Measurements from ENCODE around the gene EFCAB6. TPM values are rescaled to one million over a fixed set of nuclear protein-coding genes. Genes with fewer than 3 reads are reported as not detected.

Gene EFCAB6
- total and polyA plus RNA-seq, 4 donors, result 0.14 to 2.1 (median 0.53) TPM

- no peaks in the 10 kb centered on the region for H3K27me3 ChIP-seq (ENCODE audit: control insufficient read depth in 4 of 4, insufficient read depth in 4 of 4, low read length in 3 of 4)
- H3K4me1 ChIP-seq (ENCODE audit: control insufficient read depth in 4 of 4, insufficient read depth in 4 of 4, low read length in 3 of 4), result no peaks in the 10 kb centered on the region
- H3K27ac ChIP-seq (ENCODE audit: low read depth in 1 of 2, low read length in 2 of 2), result no peak overlapping the region
- WGBS, result 72% methylated on average over 2 of the region's 2 CpGs
- H3K36me3 ChIP-seq (ENCODE audit: control insufficient read depth in 4 of 4, insufficient read depth in 3 of 4, low read depth in 1 of 4, low read length in 3 of 4), result no peaks in the 10 kb centered on the region
- no peak overlapping the region for H3K4me3 ChIP-seq (ENCODE audit: low read depth in 1 of 3, low read length in 3 of 3)
- H3K9ac ChIP-seq (ENCODE audit: low read depth in 1 of 2, low read length in 2 of 2), result no peak overlapping the region
- no peak for TF ChIP-seq ATF3 (IDR thresholded peaks at IDR 0.05)
- no peak for DNase-seq (ENCODE audit: low spot score)
- H3K9me3 ChIP-seq (ENCODE audit: control insufficient read depth in 4 of 4, low read length in 3 of 4), result peaks cover 0 to 6% (median 2%) of the 10 kb centered on the region in 4 donors
These were observed 228.6 kb downstream of the EFCAB6 start for GRCh38 chr22:43583501-43583900.

GRCh38 chr22:43582394-43582793 is 229.7 kb downstream of the EFCAB6 start:
- WGBS, result 89% methylated on average over 1 of the region's 1 CpG
- no peaks in the 10 kb centered on the region for H3K27me3 ChIP-seq (ENCODE audit: control insufficient read depth in 4 of 4, insufficient read depth in 4 of 4, low read length in 3 of 4)
- TF ChIP-seq EGR1 (IDR thresholded peaks at IDR 0.05; ENCODE audit: low read depth in 2 of 2) (no peak), FOXA1 (IDR thresholded peaks at IDR 0.05) (no peak), RAD21 (IDR thresholded peaks at IDR 0.05) (no peak), ZBTB33 (IDR thresholded peaks at IDR 0.05) (no peak), HNF4A (conservative IDR thresholded peaks at IDR 0.05) (no peak), HNF4G (IDR thresholded peaks at IDR 0.05) (no peak)

GRCh38 chr22:43580271-43580750 is 231.8 kb downstream of the EFCAB6 start:
- no peak for TF ChIP-seq NR2F2 (IDR thresholded peaks at IDR 0.05)
- no peak for TF ChIP-seq HNF4A (conservative IDR thresholded peaks at IDR 0.05)
- TF ChIP-seq REST (IDR thresholded peaks at IDR 0.05), result no peak
- TF ChIP-seq TAF1 (conservative IDR thresholded peaks at IDR 0.05), result no peak
- TF ChIP-seq FOXA1 (IDR thresholded peaks at IDR 0.05), result no peak
- no peak for TF ChIP-seq ATF3 (IDR thresholded peaks at IDR 0.05)
- no peak for TF ChIP-seq RXRA (IDR thresholded peaks at IDR 0.05)
- TF ChIP-seq ZBTB33 (IDR thresholded peaks at IDR 0.05), result no peak
- TF ChIP-seq FOXA2 (IDR thresholded peaks at IDR 0.05), result no peak
- no peak for TF ChIP-seq EGR1 (IDR thresholded peaks at IDR 0.05; ENCODE audit: low read depth in 2 of 2)
- no peak for TF ChIP-seq CTCF (IDR thresholded peaks at IDR 0.05; ENCODE audit: low read depth, low read length, missing input control)
- no peak for TF ChIP-seq YY1 (IDR thresholded peaks at IDR 0.05)
- TF ChIP-seq SP1 (IDR thresholded peaks at IDR 0.05), result no peak
- TF ChIP-seq JUND (IDR thresholded peaks at IDR 0.05), result no peak
- WGBS, result 60% methylated on average over 4 of the region's 4 CpGs
- Histone ChIP-seq H3K36me3 (ENCODE audit: control insufficient read depth in 4 of 4, insufficient read depth in 3 of 4, low read depth in 1 of 4, low read length in 3 of 4) (no peaks in the 10 kb centered on the region), H3K4me3 (ENCODE audit: low read depth in 1 of 3, low read length in 3 of 3) (no peak overlapping the region), H3K27ac (ENCODE audit: low read depth in 1 of 2, low read length in 2 of 2) (no peak overlapping the region), H3K9ac (ENCODE audit: low read depth in 1 of 2, low read length in 2 of 2) (no peak overlapping the region), H3K4me1 (ENCODE audit: control insufficient read depth in 4 of 4, insufficient read depth in 4 of 4, low read length in 3 of 4) (no peaks in the 10 kb centered on the region), H3K27me3 (ENCODE audit: control insufficient read depth in 4 of 4, insufficient read depth in 4 of 4, low read length in 3 of 4) (no peaks in the 10 kb centered on the region), H3K9me3 (ENCODE audit: control insufficient read depth in 4 of 4, low read length in 3 of 4) (peaks cover 0 to 4% (median 1%) of the 10 kb centered on the region in 4 donors)
- no peak for DNase-seq (ENCODE audit: low spot score)

More at GRCh38 chr22:43582394-43582793, 229.7 kb downstream of the EFCAB6 start:
- no peak overlapping the region for H3K4me3 ChIP-seq (ENCODE audit: low read depth in 1 of 3, low read length in 3 of 3)
- peaks cover 0 to 6% (median 2%) of the 10 kb centered on the region in 4 donors for H3K9me3 ChIP-seq (ENCODE audit: control insufficient read depth in 4 of 4, low read length in 3 of 4)
- no peak for DNase-seq (ENCODE audit: low spot score)
- no peak overlapping the region for H3K9ac ChIP-seq (ENCODE audit: low read depth in 1 of 2, low read length in 2 of 2)
- no peak overlapping the region for H3K27ac ChIP-seq (ENCODE audit: low read depth in 1 of 2, low read length in 2 of 2)
- no peaks in the 10 kb centered on the region for H3K36me3 ChIP-seq (ENCODE audit: control insufficient read depth in 4 of 4, insufficient read depth in 3 of 4, low read depth in 1 of 4, low read length in 3 of 4)
- no peaks in the 10 kb centered on the region for H3K4me1 ChIP-seq (ENCODE audit: control insufficient read depth in 4 of 4, insufficient read depth in 4 of 4, low read length in 3 of 4)
